T-cell (primary cell): ENCODE results near the gene SLC26A5. TPM values are rescaled to one million over a fixed set of nuclear protein-coding genes. Genes with fewer than 3 reads are reported as not detected.

Source experiments
- ATAC-seq, 4 experiments: fragments of 200-7000 bp in 3 of 4; fragments of 150-1000 bp in 1 of 4; cut with Tn5 transposase; replicated peaks in 1 of 4; 1 replicate in 3 of 4; 2 replicates in 1 of 4; pipeline ENCODE4 v1.10.0; 2021; ENCODE audit warnings: moderate library complexity in 3 of 4, mild to moderate bottlenecking in 2 of 4, moderate number of reproducible peaks in 1 of 4
- CTCF ChIA-PET, 2 donors: fragments of 300-600 bp; sonication (Branson Sonifier 250); formaldehyde crosslinking; loops; one replicate each; lab custom pipeline; 2022; ENCODE audit warnings: antibody characterized with exemption in 2 of 2; lab: Charles Lee
- POLR2A ChIA-PET, 2 donors: fragments of 300-600 bp; sonication (Branson Sonifier 250); formaldehyde crosslinking; loops; one replicate each; lab custom pipeline; 2022; ENCODE audit warnings: antibody characterized with exemption in 2 of 2; lab: Charles Lee
- DNase-seq, 35 experiments: peaks; one replicate each; pipeline versions ENCODE4 v3.0.0 to v3.0.0-alpha.2; 2013 to 2023
- H3K27ac ChIP-seq: one replicate; pipeline ENCODE4 v1.5.1; 2013; ENCODE audit warnings: low read length
- H3K27me3 ChIP-seq, 2 experiments: replicated peaks in 1 of 2; 1 replicate in 1 of 2; 2 replicates in 1 of 2; pipeline versions ENCODE4 v1.6.1 to v1.7.0; 2013; ENCODE audit warnings: low read length in 1 of 2, mixed read lengths in 1 of 2; ENCODE audit not compliant: control insufficient read depth in 2 of 2, insufficient read depth in 2 of 2; ENCODE audit errors: extremely low read depth in 1 of 2
- H3K36me3 ChIP-seq, 2 donors: 1 replicate in 1 of 2; 2 replicates in 1 of 2; pipeline versions ENCODE4 v1.6.1 to v1.7.0; 2013; ENCODE audit warnings: low read length in 1 of 2; ENCODE audit not compliant: control insufficient read depth in 2 of 2, insufficient read depth in 1 of 2; ENCODE audit errors: extremely low read depth in 1 of 2
- H3K4me1 ChIP-seq, 2 experiments: 1 replicate in 1 of 2; 2 replicates in 1 of 2; pipeline versions ENCODE4 v1.6.1 to v1.7.0; 2013; ENCODE audit warnings: low read length in 2 of 2, mixed read lengths in 1 of 2; ENCODE audit not compliant: insufficient read depth in 2 of 2, control insufficient read depth in 1 of 2; ENCODE audit errors: extremely low read depth in 1 of 2
- H3K4me3 ChIP-seq, 2 donors: 1 replicate in 1 of 2; 2 replicates in 1 of 2; pipeline versions ENCODE4 v1.5.1 to v1.7.0; 2013; ENCODE audit warnings: mild to moderate bottlenecking in 2 of 2, low read length in 1 of 2, moderate library complexity in 1 of 2; ENCODE audit not compliant: control insufficient read depth in 1 of 2; ENCODE audit errors: extremely low read depth in 1 of 2
- H3K9me3 ChIP-seq: 2 replicates; pipeline ENCODE4 v1.7.0; 2013
- H3K27ac Mint-ChIP-seq, 2 donors: one replicate each; pipeline ENCODE4 v1.8.0; 2020 to 2021; ENCODE audit warnings: mild to moderate bottlenecking in 2 of 2, mixed read lengths in 2 of 2
- H3K27me3 Mint-ChIP-seq, 2 donors: one replicate each; pipeline ENCODE4 v1.8.0; 2021 to 2022; ENCODE audit warnings: mixed read lengths in 2 of 2
- H3K36me3 Mint-ChIP-seq: one replicate; pipeline ENCODE4 v1.8.0; 2021; ENCODE audit warnings: mixed read lengths
- H3K4me1 Mint-ChIP-seq, 3 donors: one replicate each; pipeline ENCODE4 v1.8.0; 2020 to 2022; ENCODE audit warnings: mixed read lengths in 3 of 3, mild to moderate bottlenecking in 1 of 3
- H3K4me3 Mint-ChIP-seq, 3 donors: one replicate each; pipeline ENCODE4 v1.8.0; 2020 to 2022; ENCODE audit warnings: mild to moderate bottlenecking in 3 of 3, mixed read lengths in 3 of 3, moderate library complexity in 3 of 3
- H3K9me3 Mint-ChIP-seq, 3 donors: one replicate each; pipeline ENCODE4 v1.8.0; 2020 to 2022; ENCODE audit warnings: mixed read lengths in 3 of 3
- WGBS: methylation state at CpG from one replicate; pipeline ENCODE4 v1.1.5; 2013; ENCODE audit warnings: missing lambda C conversion rate; ENCODE audit not compliant: insufficient coverage; 5-methylcytosine and 5-hydroxymethylcytosine counted together
- total RNA-seq, 35 experiments: library from RNA in 6 of 35; stranded (reverse) in 6 of 35; fragments of 120-200 nt in 1 of 35; gene quantifications; one replicate each; pipeline versions ENCODE4 v1.2.1 to v1.2.4 and lab custom pipeline; 2013 to 2026

The SLC26A5 gene
- total RNA-seq, 5 donors from 2014 or later (not counting 1 experiment from before 2014, with no cell fraction given) = 0.22 to 0.23 TPM; not detected in 3

DNA sequence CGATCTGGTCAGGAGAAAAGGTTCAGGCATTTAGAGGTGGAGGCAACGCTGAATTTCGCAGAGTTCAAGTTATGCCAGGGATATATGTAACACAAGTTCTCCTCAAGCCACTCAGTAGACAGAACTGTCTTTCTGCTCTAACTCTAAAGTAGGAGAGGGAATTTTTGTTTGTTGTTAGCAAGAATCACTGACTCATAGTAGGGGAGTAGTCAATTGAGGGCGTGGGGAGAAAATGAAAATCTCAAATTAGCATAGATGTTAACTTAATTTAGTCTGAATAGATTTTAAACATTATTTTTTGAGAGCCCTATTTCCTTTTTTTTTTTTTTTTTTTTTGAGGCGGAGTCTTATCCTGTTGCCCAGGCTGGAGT lies 64.0 kb downstream of the SLC26A5 start:
- H3K27me3 ChIP-seq = peaks cover 0 to 4% of the 10 kb centered on the region in 2 experiments
- H3K36me3 ChIP-seq = no peaks in the 10 kb centered on the region
- Mint-ChIP-seq H3K36me3 (no peaks in the 10 kb centered on the region), H3K27ac (no peak overlapping the region), H3K4me1 (no peaks in the 10 kb centered on the region), H3K27me3 (peaks cover 4 to 7% of the 10 kb centered on the region in 2 donors), H3K4me3 (no peak overlapping the region), H3K9me3 (no peaks in the 10 kb centered on the region)
- ChIA-PET POLR2A (no interaction called here), CTCF (no interaction called here)
- no peak overlapping the region for H3K4me3 ChIP-seq
- ATAC-seq (no peak), DNase-seq (no peak)
- H3K27ac ChIP-seq = no peak overlapping the region
- 100% methylated on average over 1 of the region's 5 CpGs for WGBS
- H3K4me1 ChIP-seq = no peaks in the 10 kb centered on the region
- no peaks in the 10 kb centered on the region for H3K9me3 ChIP-seq

DNA sequence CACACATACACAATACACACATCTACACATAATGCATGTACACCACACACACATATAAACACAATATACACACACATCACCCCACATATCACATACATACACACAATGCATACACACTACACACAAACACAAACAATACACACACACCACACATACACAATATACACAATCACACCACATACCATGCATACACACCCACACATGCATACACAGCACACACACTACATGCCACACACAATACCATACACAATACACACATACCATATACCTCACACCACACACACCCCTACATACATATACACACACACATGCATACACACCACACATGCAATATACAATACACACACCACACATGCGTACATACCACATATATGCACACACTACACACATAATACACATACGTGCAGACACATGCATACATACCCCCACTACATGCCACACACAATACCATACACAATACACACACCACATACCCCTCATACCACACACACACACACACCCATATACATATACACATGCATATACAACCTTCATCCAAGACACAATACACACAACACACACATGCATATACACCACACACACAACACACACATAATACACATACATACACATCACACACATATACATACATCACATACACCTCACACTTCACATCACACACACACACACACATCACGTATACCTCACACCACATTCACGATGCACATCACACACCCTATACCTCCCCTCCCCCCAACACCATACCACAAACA lies 64.6 kb downstream of the SLC26A5 start:
- Histone ChIP-seq H3K9me3 (no peaks in the 10 kb centered on the region), H3K27me3 (no peaks in the 10 kb centered on the region), H3K4me1 (no peaks in the 10 kb centered on the region), H3K36me3 (no peaks in the 10 kb centered on the region), H3K4me3 (no peak overlapping the region), H3K27ac (no peak overlapping the region)
- Mint-ChIP-seq H3K4me1 (no peaks in the 10 kb centered on the region), H3K27ac (no peak overlapping the region), H3K27me3 (peaks cover 4 to 7% of the 10 kb centered on the region in 2 donors), H3K36me3 (no peaks in the 10 kb centered on the region), H3K4me3 (no peak overlapping the region), H3K9me3 (no peaks in the 10 kb centered on the region)
- CTCF ChIA-PET = no interaction called here
- DNase-seq (no peak), ATAC-seq (no peak)
- POLR2A ChIA-PET = no interaction called here
- WGBS = 80% methylated on average over 2 of the region's 4 CpGs

GRCh38 chr7:103380395-103381191 lies 65.4 kb downstream of the SLC26A5 start:
- Mint-ChIP-seq H3K27me3 (peaks cover 4 to 7% of the 10 kb centered on the region in 2 donors), H3K9me3 (no peaks in the 10 kb centered on the region), H3K36me3 (no peaks in the 10 kb centered on the region), H3K27ac (no peak overlapping the region), H3K4me1 (no peaks in the 10 kb centered on the region), H3K4me3 (no peak overlapping the region)
- H3K27me3 ChIP-seq = no peaks in the 10 kb centered on the region
- H3K9me3 ChIP-seq = no peaks in the 10 kb centered on the region
- WGBS = 88% methylated on average over 3 of the region's 5 CpGs
- H3K36me3 ChIP-seq = no peaks in the 10 kb centered on the region
- ChIA-PET CTCF (no interaction called here), POLR2A (interaction anchor here in 1 of 2 donors (0.6 kb wide), 1 partner anchor 1058 kb away, joined by 4 read pairs; no protein-coding TSS in a partner anchor)
- no peaks in the 10 kb centered on the region for H3K4me1 ChIP-seq
- no peak overlapping the region for H3K4me3 ChIP-seq
- DNase-seq = no peak
- ATAC-seq = no peak
- no peak overlapping the region for H3K27ac ChIP-seq

GRCh38 chr7:103379270-103379975 lies 66.6 kb downstream of the SLC26A5 start:
- no peak overlapping the region for H3K27ac ChIP-seq
- ChIA-PET CTCF (interaction anchor here in 1 of 2 donors (0.6 kb wide), 1 partner anchor 41 kb away, joined by 3 read pairs; no protein-coding TSS in a partner anchor), POLR2A (interaction anchor here in 1 of 2 donors (0.6 kb wide), 1 partner anchor 23 kb away, joined by 7 read pairs; no protein-coding TSS in a partner anchor)
- peaks cover 2 to 7% of the 10 kb centered on the region in 2 donors for H3K27me3 Mint-ChIP-seq
- H3K27me3 ChIP-seq = no peaks in the 10 kb centered on the region
- no peak overlapping the region for H3K4me3 Mint-ChIP-seq
- ATAC-seq (no peak), DNase-seq (no peak)
- no peaks in the 10 kb centered on the region for H3K36me3 Mint-ChIP-seq
- H3K4me1 ChIP-seq = no peaks in the 10 kb centered on the region
- H3K27ac Mint-ChIP-seq = no peak overlapping the region
- H3K4me1 Mint-ChIP-seq = no peaks in the 10 kb centered on the region
- H3K9me3 Mint-ChIP-seq = no peaks in the 10 kb centered on the region
- no peak overlapping the region for H3K4me3 ChIP-seq
- WGBS = no CpG with 5 or more reads among the region's 3 CpGs
- H3K9me3 ChIP-seq = no peaks in the 10 kb centered on the region
- H3K36me3 ChIP-seq = no peaks in the 10 kb centered on the region

DNA sequence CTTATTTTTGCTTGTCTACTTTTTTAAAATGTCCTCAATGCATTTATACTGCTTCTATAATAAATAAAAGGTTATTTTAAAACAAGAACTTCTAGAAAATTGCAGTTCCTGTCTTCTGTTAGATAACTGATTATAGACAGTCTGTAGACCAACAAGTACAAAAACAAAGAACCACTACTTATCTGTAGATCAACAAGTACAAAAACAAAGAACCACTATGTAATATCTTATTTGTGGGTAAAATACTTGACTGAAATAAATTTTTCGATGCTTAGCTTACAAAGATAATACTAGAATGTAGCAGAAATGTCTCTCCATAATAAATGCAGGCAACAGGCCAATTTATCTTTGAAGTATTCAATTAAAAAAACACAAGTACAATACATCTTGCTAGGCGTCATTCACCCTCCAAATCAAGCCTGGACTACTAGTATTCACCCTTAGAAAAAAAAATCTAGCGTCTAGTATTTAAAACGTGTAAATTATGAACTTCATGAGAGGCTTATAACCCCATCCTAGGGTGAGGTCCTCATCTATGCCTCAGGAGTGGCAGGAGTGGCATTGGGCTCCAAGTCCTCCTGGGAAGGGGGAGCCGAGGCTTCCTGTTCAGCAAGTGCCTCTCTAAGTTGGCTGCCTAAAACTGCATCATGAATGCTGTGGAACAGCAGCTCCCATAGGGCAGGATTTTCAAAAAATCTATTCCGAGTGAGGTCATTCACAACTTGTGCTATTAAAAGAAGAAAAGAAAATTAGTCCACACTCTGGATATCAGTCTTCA lies 72.0 kb downstream of the SLC26A5 start:
- Histone ChIP-seq H3K4me3 (no peak overlapping the region), H3K27me3 (no peaks in the 10 kb centered on the region), H3K27ac (no peak overlapping the region), H3K36me3 (peaks cover 0 to 4% of the 10 kb centered on the region in 2 donors), H3K4me1 (no peaks in the 10 kb centered on the region), H3K9me3 (no peaks in the 10 kb centered on the region)
- ChIA-PET CTCF (no interaction called here), POLR2A (no interaction called here)
- Mint-ChIP-seq H3K36me3 (no peaks in the 10 kb centered on the region), H3K9me3 (no peaks in the 10 kb centered on the region), H3K4me1 (peaks cover 0 to 14% (median 6%) of the 10 kb centered on the region in 3 donors), H3K27me3 (peaks cover 2 to 7% of the 10 kb centered on the region in 2 donors), H3K27ac (peak overlapping the region; percentile 65 to 72), H3K4me3 (no peak overlapping the region)
- ATAC-seq (peak in 1 of 4 experiments; percentile 38), DNase-seq (no peak)
- WGBS = 100% methylated on average over 1 of the region's 6 CpGs
